AG04449 (cell line): Measurements from ENCODE around the gene BCAS3.

Experiments used
- CTCF ChIA-PET: fragments of 350-600 bp; formaldehyde crosslinking; extraction: SDS; loops from one replicate; lab custom pipeline; 2021; ENCODE audit warnings: antibody characterized with exemption; lab: Yijun Ruan, JAX
- POLR2A ChIA-PET: fragments of 400-600, 350-600 bp; formaldehyde crosslinking; extraction: SDS; loops from one replicate; lab custom pipeline; 2020; ENCODE audit warnings: antibody characterized with exemption, inconsistent platforms; lab: Yijun Ruan, JAX
- DNase-seq: peaks from one replicate; pipeline ENCODE4 v3.0.0-alpha.2; 2010; ENCODE audit warnings: low read depth, low spot score
- H3K4me3 ChIP-seq: 2 replicates; pipeline ENCODE4 v1.5.1; 2011; ENCODE audit warnings: low read depth, mild to moderate bottlenecking, control low read depth, low read length
- CTCF ChIP-seq: IDR thresholded peaks from one replicate; pipeline ENCODE4 v1.5.1; 2011; ENCODE audit warnings: mild to moderate bottlenecking, moderate library complexity, low read length, control low read depth, inconsistent platforms; ENCODE audit not compliant: insufficient read depth; ENCODE audit errors: missing control alignments

Gene BCAS3

GRCh38 chr17:60773552-60773951 lies 95.9 kb downstream of the BCAS3 start:
- no peak overlapping the region for H3K4me3 ChIP-seq
- no peak for TF ChIP-seq CTCF
- ChIA-PET POLR2A (no interaction called here), CTCF (no interaction called here)
- DNase-seq = no peak

- no peak for DNase-seq
- ChIA-PET CTCF (interaction anchor here (0.7 kb wide), 1 partner anchor 9 kb away, joined by 3 read pairs; no protein-coding TSS in a partner anchor), POLR2A (no interaction called here)
- H3K4me3 ChIP-seq = no peak overlapping the region
- TF ChIP-seq CTCF = no peak
Measured at GRCh38 chr17:60781880-60782412, 104.3 kb downstream of the BCAS3 start.

DNA sequence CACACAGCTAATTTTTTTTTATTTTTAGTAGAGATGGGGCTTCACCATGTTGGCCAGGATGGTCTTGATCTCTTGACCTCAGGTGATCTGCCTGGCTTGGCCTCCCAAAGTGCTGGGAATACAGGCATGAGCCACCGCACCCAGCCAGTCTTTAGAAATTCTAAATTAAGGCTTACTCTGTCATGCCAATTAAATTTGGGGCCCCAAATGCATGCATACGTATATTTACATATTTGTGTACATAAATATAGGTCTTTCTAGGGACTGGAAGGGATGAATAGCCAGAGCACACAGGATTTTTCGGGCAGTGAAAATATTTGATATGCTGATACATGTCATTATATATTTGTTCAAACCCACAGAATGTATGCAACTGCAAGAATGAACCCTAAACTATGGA lies 105.1 kb downstream of the BCAS3 start:
- no peak for TF ChIP-seq CTCF
- ChIA-PET POLR2A (no interaction called here), CTCF (no interaction called here)
- no peak for DNase-seq
- H3K4me3 ChIP-seq = no peak overlapping the region

- TF ChIP-seq CTCF = no peak
- no peak for DNase-seq
- ChIA-PET CTCF (no interaction called here), POLR2A (no interaction called here)
- no peak overlapping the region for H3K4me3 ChIP-seq
Measured at GRCh38 chr17:60790205-60790604, 112.6 kb downstream of the BCAS3 start.

DNA sequence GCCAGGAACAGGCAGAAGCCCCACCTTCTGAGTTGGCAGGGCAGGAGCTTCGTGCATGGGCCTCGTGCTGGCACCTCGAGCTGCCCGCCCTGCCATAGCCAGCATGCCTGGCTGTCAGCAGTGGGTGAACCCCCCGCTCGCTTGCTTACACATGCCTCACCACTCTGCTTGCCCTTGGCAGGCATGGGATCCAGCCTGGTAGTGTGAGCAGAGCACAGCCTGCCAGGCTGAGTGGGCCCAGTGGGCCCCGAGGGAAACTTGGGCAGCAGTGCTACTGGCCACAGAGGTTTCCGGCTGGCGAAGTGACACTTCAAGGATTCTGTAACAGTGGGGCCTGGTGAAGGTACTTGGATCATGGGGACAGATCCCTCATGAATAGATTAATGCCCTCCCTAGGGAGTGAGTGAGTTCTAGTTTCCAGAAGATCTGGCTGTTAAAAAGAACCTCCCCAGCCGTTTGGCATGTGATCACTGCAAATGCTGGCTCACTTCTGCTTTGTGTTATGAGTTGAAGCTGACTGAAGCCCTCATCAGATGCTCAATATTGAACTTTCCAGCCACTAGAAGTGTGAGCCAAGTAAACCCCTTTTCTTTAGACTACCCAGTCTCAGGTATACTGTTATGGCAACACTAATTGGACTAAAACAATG lies 114.7 kb downstream of the BCAS3 start:
- CTCF ChIA-PET = no interaction called here
- no peak overlapping the region for H3K4me3 ChIP-seq

More for the DNA sequence above, 114.7 kb downstream of the BCAS3 start:
- POLR2A ChIA-PET = no interaction called here
- no peak for DNase-seq
- TF ChIP-seq CTCF = no peak
